Activated CD4-positive, alpha-beta memory T cell treated with anti-CD3 and anti-CD28 coated beads for 36 hours (primary cell): ENCODE data around the gene NAALADL1. TPM values are rescaled to one million over a fixed set of nuclear protein-coding genes. Genes with fewer than 3 reads are reported as not detected.

Source experiments
- CTCF ChIA-PET: fragments of 350-600 bp; sonication (Branson Sonifier 250); formaldehyde crosslinking; loops from one replicate; lab custom pipeline; 2021; ENCODE audit warnings: antibody characterized with exemption, inconsistent platforms; lab: Charles Lee
- POLR2A ChIA-PET: fragments of 350-600 bp; sonication (Branson Sonifier 250); formaldehyde crosslinking; loops from one replicate; lab custom pipeline; 2021; ENCODE audit warnings: antibody characterized with exemption; lab: Charles Lee
- DNase-seq: peaks from one replicate; pipeline ENCODE4 v3.0.0-alpha.2; 2020
- H3K27ac Mint-ChIP-seq: one replicate; pipeline ENCODE4 v1.8.0; 2021; ENCODE audit warnings: mixed read lengths
- H3K27me3 Mint-ChIP-seq: one replicate; pipeline ENCODE4 v1.8.0; 2021; ENCODE audit warnings: mixed read lengths
- H3K36me3 Mint-ChIP-seq: one replicate; pipeline ENCODE4 v1.8.0; 2021; ENCODE audit warnings: mixed read lengths
- H3K4me1 Mint-ChIP-seq: one replicate; pipeline ENCODE4 v1.8.0; 2021; ENCODE audit warnings: low read depth, mixed read lengths
- H3K4me3 Mint-ChIP-seq: one replicate; pipeline ENCODE4 v1.8.0; 2021; ENCODE audit warnings: mild to moderate bottlenecking, mixed read lengths
- H3K9me3 Mint-ChIP-seq: one replicate; pipeline ENCODE4 v1.8.0; 2021; ENCODE audit warnings: mixed read lengths
- intact Hi-C: fragments of 100-400 bp; cut with micrococcal nuclease; formaldehyde crosslinking; loops from one replicate; pipeline ENCODE4 v1.15.1; 2023
- total RNA-seq, 2 experiments: library from RNA; stranded (reverse); gene quantifications; one replicate each; pipeline ENCODE4 v1.2.3, GENCODE V29; 2021

NAALADL1 gene
- total RNA-seq, 2 experiments from 2014 or later, result 13.8 to 15.2 TPM

- H3K27me3 Mint-ChIP-seq, result no peaks in the 10 kb centered on the region
- DNase-seq, result no peak
- H3K27ac Mint-ChIP-seq, result peak overlapping the region; percentile 97
- peaks cover 17% of the 10 kb centered on the region for H3K4me1 Mint-ChIP-seq
- ChIA-PET POLR2A (interaction anchor here (0.6 to 2.4 kb wide), 7 partner anchors 16 to 231 kb away, joined by 3 to 15 read pairs (median 6); partner anchors contain the start of genes ARL2, FAU, MRPL49 and TM7SF2), CTCF (interaction anchor here (0.8 to 13.1 kb wide), 3 partner anchors 16 to 69 kb away, joined by 3 to 122 read pairs (median 6); partner anchors contain the start of genes SNX15, TM7SF2 and ZNHIT2)
- peaks cover 7% of the 10 kb centered on the region for H3K36me3 Mint-ChIP-seq
- peak overlapping the region; percentile 93 for H3K4me3 Mint-ChIP-seq
- no peaks in the 10 kb centered on the region for H3K9me3 Mint-ChIP-seq
- intact Hi-C loops, result no loop called here
Observed at GRCh38 chr11:65095427-65095826, 37.1 kb upstream of the NAALADL1 start.

GRCh38 chr11:65090628-65091027 lies 32.3 kb upstream of the NAALADL1 start:
- H3K4me3 Mint-ChIP-seq, result no peak overlapping the region
- peaks cover 20% of the 10 kb centered on the region for H3K36me3 Mint-ChIP-seq
- POLR2A ChIA-PET, result interaction anchor here (0.8 kb wide), 1 partner anchor 9 kb away, joined by 3 read pairs; no protein-coding TSS in a partner anchor
- H3K9me3 Mint-ChIP-seq, result no peaks in the 10 kb centered on the region
- CTCF ChIA-PET, result interaction anchor here (0.6 to 1.1 kb wide), 2 partner anchors 21 to 22 kb away, joined by 3 read pairs; partner anchors contain the start of gene TM7SF2
- H3K27me3 Mint-ChIP-seq, result no peaks in the 10 kb centered on the region
- intact Hi-C loops, result no loop called here
- H3K27ac Mint-ChIP-seq, result no peak overlapping the region
- DNase-seq, result no peak
- peaks cover 5% of the 10 kb centered on the region for H3K4me1 Mint-ChIP-seq

GRCh38 chr11:65089621-65090020 lies 31.3 kb upstream of the NAALADL1 start:
- no peak for DNase-seq
- intact Hi-C loops, result no loop called here
- Mint-ChIP-seq H3K4me1 (peaks cover 13% of the 10 kb centered on the region), H3K9me3 (no peaks in the 10 kb centered on the region), H3K36me3 (peaks cover 22% of the 10 kb centered on the region), H3K27ac (no peak overlapping the region), H3K4me3 (no peak overlapping the region), H3K27me3 (no peaks in the 10 kb centered on the region)
- CTCF ChIA-PET, result no interaction called here
- POLR2A ChIA-PET, result no interaction called here

GRCh38 chr11:65087827-65088226 lies 29.5 kb upstream of the NAALADL1 start:
- Mint-ChIP-seq H3K36me3 (peaks cover 36% of the 10 kb centered on the region), H3K4me1 (peaks cover 19% of the 10 kb centered on the region), H3K27me3 (no peaks in the 10 kb centered on the region), H3K9me3 (no peaks in the 10 kb centered on the region), H3K4me3 (no peak overlapping the region), H3K27ac (no peak overlapping the region)
- ChIA-PET CTCF (no interaction called here), POLR2A (no interaction called here)
- intact Hi-C loops, result no loop called here
- DNase-seq, result no peak

GRCh38 chr11:65087216-65087615 lies 28.9 kb upstream of the NAALADL1 start:
- POLR2A ChIA-PET, result no interaction called here
- Mint-ChIP-seq H3K27me3 (no peaks in the 10 kb centered on the region), H3K36me3 (peaks cover 40% of the 10 kb centered on the region), H3K4me3 (no peak overlapping the region), H3K9me3 (no peaks in the 10 kb centered on the region), H3K4me1 (peaks cover 24% of the 10 kb centered on the region), H3K27ac (no peak overlapping the region)
- no peak for DNase-seq
- CTCF ChIA-PET, result no interaction called here
- intact Hi-C loops, result no loop called here

- H3K4me3 Mint-ChIP-seq, result no peak overlapping the region
- H3K27ac Mint-ChIP-seq, result no peak overlapping the region
- DNase-seq, result no peak
- H3K9me3 Mint-ChIP-seq, result no peaks in the 10 kb centered on the region
- peaks cover 44% of the 10 kb centered on the region for H3K36me3 Mint-ChIP-seq
- POLR2A ChIA-PET, result no interaction called here
- CTCF ChIA-PET, result no interaction called here
- intact Hi-C loops, result no loop called here
- no peaks in the 10 kb centered on the region for H3K27me3 Mint-ChIP-seq
- peaks cover 27% of the 10 kb centered on the region for H3K4me1 Mint-ChIP-seq
Observed at GRCh38 chr11:65086809-65087208, 28.5 kb upstream of the NAALADL1 start.

GRCh38 chr11:65085446-65085845 lies 27.1 kb upstream of the NAALADL1 start:
- POLR2A ChIA-PET, result interaction anchor here (1.2 kb wide), 1 partner anchor 11 kb away, joined by 3 read pairs; no protein-coding TSS in a partner anchor
- no peak for DNase-seq
- intact Hi-C loops, result no loop called here
- Mint-ChIP-seq H3K4me1 (peaks cover 33% of the 10 kb centered on the region), H3K9me3 (no peaks in the 10 kb centered on the region), H3K27me3 (no peaks in the 10 kb centered on the region), H3K4me3 (peak overlapping the region; percentile 99), H3K27ac (peak overlapping the region; percentile 96), H3K36me3 (peaks cover 54% of the 10 kb centered on the region)
- CTCF ChIA-PET, result interaction anchor here (0.6 to 1.3 kb wide), 3 partner anchors 23 to 238 kb away, joined by 3 to 5 read pairs (median 4); no protein-coding TSS in a partner anchor

- intact Hi-C loops, result loop anchor here (1.0 to 5.0 kb wide), 7 partner anchors 12 to 72 kb away; partner anchors contain the start of genes ARL2, FAU, MRPL49 and SAC3D1
- Mint-ChIP-seq H3K27ac (peak overlapping the region; percentile 96), H3K9me3 (no peaks in the 10 kb centered on the region), H3K36me3 (peaks cover 59% of the 10 kb centered on the region), H3K27me3 (no peaks in the 10 kb centered on the region), H3K4me3 (peak overlapping the region; percentile 99), H3K4me1 (peaks cover 33% of the 10 kb centered on the region)
- DNase-seq, result no peak
- CTCF ChIA-PET, result interaction anchor here (1.2 to 1.3 kb wide), 2 partner anchors 25 to 238 kb away, joined by 4 to 5 read pairs; no protein-coding TSS in a partner anchor
- POLR2A ChIA-PET, result interaction anchor here (1.2 kb wide), 1 partner anchor 12 kb away, joined by 3 read pairs; no protein-coding TSS in a partner anchor
Observed at GRCh38 chr11:65084598-65085375, 26.4 kb upstream of the NAALADL1 start.

GRCh38 chr11:65083834-65084597 lies 25.7 kb upstream of the NAALADL1 start, which contains the start of the genes CDCA5 and ZFPL1:
TSS of gene CDCA5 (minus strand) at chr11:65084040. CDS start at chr11:65083978, 62 bp downstream.
TSS of gene ZFPL1 (plus strand) at chr11:65084222. CDS start at chr11:65084699, 477 bp downstream.
- POLR2A ChIA-PET, result interaction anchor here (0.5 to 3.5 kb wide), 8 partner anchors 11 to 249 kb away, joined by 3 to 17 read pairs (median 3); partner anchors contain the start of genes FAU, MRPL49, SAC3D1 and VPS51

GRCh38 chr11:65083134-65083833 lies 24.9 kb upstream of the NAALADL1 start:
- H3K4me1 Mint-ChIP-seq, result peaks cover 43% of the 10 kb centered on the region
- CTCF ChIA-PET, result interaction anchor here (0.7 to 2.2 kb wide), 5 partner anchors 14 to 250 kb away, joined by 3 to 8 read pairs (median 3); partner anchors contain the start of gene ARL2

More at GRCh38 chr11:65083834-65084597, 25.7 kb upstream of the NAALADL1 start, which contains the start of the genes CDCA5 and ZFPL1:
- Mint-ChIP-seq H3K27ac (peak within 1 kb of the TSS; percentile 96), H3K4me3 (peak within 1 kb of the TSS; percentile 99), H3K4me1 (peaks cover 36% of the 10 kb centered on the region), H3K27me3 (no peaks in the 10 kb centered on the region), H3K9me3 (no peaks in the 10 kb centered on the region), H3K36me3 (peaks cover 57% of the 10 kb centered on the region)
- intact Hi-C loops, result loop anchor here (1.0 to 5.0 kb wide), 7 partner anchors 12 to 72 kb away; partner anchors contain the start of genes ARL2, FAU, MRPL49 and SAC3D1
- peak; percentile 97 for DNase-seq
- CTCF ChIA-PET, result interaction anchor here (0.7 to 2.2 kb wide), 4 partner anchors 15 to 249 kb away, joined by 3 to 8 read pairs (median 5); partner anchors contain the start of gene ARL2

More at GRCh38 chr11:65083134-65083833, 24.9 kb upstream of the NAALADL1 start:
- intact Hi-C loops, result loop anchor here (5.0 kb wide), 2 partner anchors 56 to 71 kb away; partner anchors contain the start of genes ARL2 and SNX15
- Mint-ChIP-seq H3K4me3 (peak overlapping the region; percentile 99), H3K27me3 (no peaks in the 10 kb centered on the region), H3K27ac (peak overlapping the region; percentile 96), H3K36me3 (peaks cover 57% of the 10 kb centered on the region), H3K9me3 (no peaks in the 10 kb centered on the region)
- peak; percentile 34 for DNase-seq
- POLR2A ChIA-PET, result interaction anchor here (0.5 to 3.5 kb wide), 9 partner anchors 9 to 248 kb away, joined by 3 to 17 read pairs (median 4); partner anchors contain the start of genes FAU, MRPL49, SAC3D1 and VPS51
